Type B pancreatic cell (in vitro differentiated cells): ENCODE results near the gene NXN. TPM values are rescaled to one million over a fixed set of nuclear protein-coding genes. Genes with fewer than 3 reads are reported as not detected.
"Not testable (repeated sequence)": the region's sequence is repeated elsewhere in the genome, so short reads cannot be mapped to it uniquely, and the experiment has no call there.

Source experiments
- DNase-seq: peaks from one replicate; pipeline ENCODE4 v3.0.0; 2021; ENCODE audit warnings: mixed read lengths; ENCODE audit not compliant: unreplicated experiment; ENCODE audit errors: extremely low spot score
- H3K27ac Mint-ChIP-seq: 2 replicates; pipeline ENCODE4 v1.8.0; 2021; ENCODE audit warnings: mild to moderate bottlenecking, mixed read lengths
- H3K27me3 Mint-ChIP-seq: 2 replicates; pipeline ENCODE4 v1.8.0; 2021; ENCODE audit warnings: mixed read lengths
- H3K36me3 Mint-ChIP-seq: 2 replicates; pipeline ENCODE4 v1.8.0; 2021; ENCODE audit warnings: mixed read lengths
- H3K4me1 Mint-ChIP-seq: one replicate; pipeline ENCODE4 v1.8.0; 2021; ENCODE audit warnings: mixed read lengths; ENCODE audit not compliant: unreplicated experiment
- H3K4me3 Mint-ChIP-seq: 2 replicates; pipeline ENCODE4 v1.8.0; 2021; ENCODE audit warnings: mild to moderate bottlenecking, mixed read lengths
- H3K9me3 Mint-ChIP-seq: 2 replicates; pipeline ENCODE4 v1.8.0; 2021; ENCODE audit warnings: mixed read lengths
- total RNA-seq: library from RNA; stranded (reverse); gene quantifications from 2 replicates; pipeline ENCODE4 v1.2.1, GENCODE V29; 2021; ENCODE audit warnings: low replicate concordance
- TF ChIP-seq, protein P1 (sequence below): fragments of 200-600 bp; sonication (generic); conservative IDR thresholded peaks from 2 replicates; pipeline ENCODE4 v1.5.0; 2021; ENCODE audit warnings: antibody characterized with exemption, mild to moderate bottlenecking

NXN gene
- total RNA-seq, 1 donor from 2014 or later, result 68.0 TPM

DNA sequence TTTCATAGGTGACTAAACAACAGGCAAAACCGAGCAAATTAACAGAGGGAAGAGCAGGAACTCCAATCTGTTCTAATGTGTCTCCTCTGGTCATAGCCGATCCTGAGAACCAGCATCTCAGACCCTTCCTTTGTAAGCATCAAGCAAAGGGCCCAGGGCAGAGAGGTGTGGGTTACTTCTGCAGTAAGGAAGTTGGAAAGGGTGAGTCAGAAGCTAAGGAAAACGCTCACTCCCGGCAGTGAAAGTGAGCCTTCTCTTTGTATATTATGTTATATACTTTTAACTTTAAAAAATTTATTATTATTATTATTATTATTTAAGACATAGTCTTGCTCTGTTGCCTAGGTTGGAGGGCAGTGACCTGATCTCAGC, 119.8 kb downstream of the NXN start:
- no peaks in the 10 kb centered on the region for H3K9me3 Mint-ChIP-seq
- peak overlapping the region; percentile 86 for H3K27ac Mint-ChIP-seq
- TF ChIP-seq, protein P1, sequence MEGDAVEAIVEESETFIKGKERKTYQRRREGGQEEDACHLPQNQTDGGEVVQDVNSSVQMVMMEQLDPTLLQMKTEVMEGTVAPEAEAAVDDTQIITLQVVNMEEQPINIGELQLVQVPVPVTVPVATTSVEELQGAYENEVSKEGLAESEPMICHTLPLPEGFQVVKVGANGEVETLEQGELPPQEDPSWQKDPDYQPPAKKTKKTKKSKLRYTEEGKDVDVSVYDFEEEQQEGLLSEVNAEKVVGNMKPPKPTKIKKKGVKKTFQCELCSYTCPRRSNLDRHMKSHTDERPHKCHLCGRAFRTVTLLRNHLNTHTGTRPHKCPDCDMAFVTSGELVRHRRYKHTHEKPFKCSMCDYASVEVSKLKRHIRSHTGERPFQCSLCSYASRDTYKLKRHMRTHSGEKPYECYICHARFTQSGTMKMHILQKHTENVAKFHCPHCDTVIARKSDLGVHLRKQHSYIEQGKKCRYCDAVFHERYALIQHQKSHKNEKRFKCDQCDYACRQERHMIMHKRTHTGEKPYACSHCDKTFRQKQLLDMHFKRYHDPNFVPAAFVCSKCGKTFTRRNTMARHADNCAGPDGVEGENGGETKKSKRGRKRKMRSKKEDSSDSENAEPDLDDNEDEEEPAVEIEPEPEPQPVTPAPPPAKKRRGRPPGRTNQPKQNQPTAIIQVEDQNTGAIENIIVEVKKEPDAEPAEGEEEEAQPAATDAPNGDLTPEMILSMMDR, result no peak
- peaks cover 8% of the 10 kb centered on the region for H3K36me3 Mint-ChIP-seq
- peaks cover 48% of the 10 kb centered on the region for H3K4me1 Mint-ChIP-seq
- DNase-seq, result no peak
- peak overlapping the region; percentile 46 for H3K4me3 Mint-ChIP-seq
- H3K27me3 Mint-ChIP-seq, result no peaks in the 10 kb centered on the region

DNA sequence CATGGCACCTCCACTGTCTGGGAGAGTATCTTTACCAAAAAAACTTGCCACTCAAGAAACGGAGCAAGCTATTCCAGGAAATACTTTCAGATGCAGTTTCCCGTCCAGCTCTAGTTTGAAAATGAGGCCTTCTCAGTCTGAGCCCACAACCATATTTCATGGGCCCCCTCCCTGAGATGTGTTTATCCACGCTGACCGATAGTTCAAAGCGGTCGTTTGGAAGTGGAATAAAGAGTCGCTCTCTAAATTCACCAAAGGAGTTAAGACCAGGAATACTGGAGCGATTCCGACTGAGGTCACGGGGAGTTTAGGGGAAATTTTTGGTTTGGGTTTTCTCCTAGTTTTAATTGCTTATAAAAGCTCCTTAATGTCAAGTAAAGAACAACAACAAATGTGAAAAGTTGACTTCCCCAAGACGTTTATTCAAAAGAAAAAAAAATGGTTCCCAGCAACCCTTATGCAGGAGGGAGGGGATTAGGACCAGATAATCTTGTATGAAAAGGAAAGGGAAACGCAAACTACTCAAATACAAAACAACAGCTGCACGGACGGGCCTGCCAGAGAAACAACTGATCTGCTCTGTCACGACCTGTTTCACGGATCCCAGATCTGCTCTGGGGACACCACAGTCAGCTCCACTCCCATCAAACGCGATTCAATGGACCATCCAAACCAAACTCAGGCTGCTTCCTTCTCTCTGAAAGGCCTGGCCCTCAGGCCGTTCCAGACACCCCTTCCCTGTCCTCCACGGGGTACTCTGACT, 120.3 kb downstream of the NXN start:
- no peak for DNase-seq
- no peaks in the 10 kb centered on the region for H3K9me3 Mint-ChIP-seq
- peak overlapping the region; percentile 86 for H3K27ac Mint-ChIP-seq
- TF ChIP-seq, protein P1, result no peak
- H3K27me3 Mint-ChIP-seq, result no peaks in the 10 kb centered on the region
- peaks cover 42% of the 10 kb centered on the region for H3K4me1 Mint-ChIP-seq
- peak overlapping the region; percentile 46 for H3K4me3 Mint-ChIP-seq
- H3K36me3 Mint-ChIP-seq, result peaks cover 2% of the 10 kb centered on the region

DNA sequence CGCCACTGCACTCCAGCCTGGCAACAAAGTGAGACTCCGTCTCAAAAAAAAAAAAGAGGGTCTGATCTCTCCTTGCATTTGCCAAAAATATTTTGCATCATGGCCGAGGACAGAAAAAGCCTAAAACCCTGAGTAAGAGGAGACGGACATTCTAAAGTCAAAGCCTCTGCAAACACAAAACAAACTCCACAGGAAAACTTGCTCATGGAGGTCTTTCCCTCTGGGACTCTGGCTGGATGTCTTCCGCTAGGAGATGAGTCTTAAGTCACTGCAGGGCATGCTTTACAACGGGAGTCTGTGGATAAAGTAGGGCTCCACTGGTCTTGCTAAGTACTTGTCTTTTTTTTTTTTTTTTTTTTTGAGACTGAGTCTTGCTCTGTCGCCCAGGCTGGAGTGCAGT, 123.4 kb downstream of the NXN start:
- Mint-ChIP-seq H3K27me3 (no peaks in the 10 kb centered on the region), H3K4me3 (no peak overlapping the region), H3K4me1 (peaks cover 41% of the 10 kb centered on the region), H3K36me3 (no peaks in the 10 kb centered on the region), H3K9me3 (no peaks in the 10 kb centered on the region), H3K27ac (no peak overlapping the region)
- TF ChIP-seq, protein P1, result no peak
- no peak for DNase-seq

DNA sequence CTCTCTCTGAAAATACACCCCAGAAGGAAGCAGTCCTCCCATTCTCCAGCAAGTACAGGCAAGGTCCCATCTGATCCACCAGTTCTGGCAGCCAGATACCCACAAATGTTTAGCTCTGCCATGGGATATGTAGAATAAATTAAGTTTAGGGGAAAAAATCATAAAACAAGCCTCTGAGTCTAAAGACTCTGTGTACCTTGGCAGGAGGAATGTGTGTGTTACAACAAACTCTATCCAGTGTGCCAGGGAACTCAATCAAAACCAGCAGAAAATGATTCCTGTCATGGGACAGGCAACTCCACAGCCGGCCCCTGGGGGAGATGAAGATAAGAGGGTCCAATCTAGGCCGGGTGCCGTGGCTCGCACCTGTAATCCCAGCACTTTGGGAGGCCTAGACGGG, 124.0 kb downstream of the NXN start:
- Mint-ChIP-seq H3K4me3 (no peak overlapping the region), H3K36me3 (no peaks in the 10 kb centered on the region), H3K9me3 (no peaks in the 10 kb centered on the region), H3K27ac (no peak overlapping the region), H3K4me1 (peaks cover 42% of the 10 kb centered on the region), H3K27me3 (no peaks in the 10 kb centered on the region)
- TF ChIP-seq, protein P1, result no peak
- no peak for DNase-seq

DNA sequence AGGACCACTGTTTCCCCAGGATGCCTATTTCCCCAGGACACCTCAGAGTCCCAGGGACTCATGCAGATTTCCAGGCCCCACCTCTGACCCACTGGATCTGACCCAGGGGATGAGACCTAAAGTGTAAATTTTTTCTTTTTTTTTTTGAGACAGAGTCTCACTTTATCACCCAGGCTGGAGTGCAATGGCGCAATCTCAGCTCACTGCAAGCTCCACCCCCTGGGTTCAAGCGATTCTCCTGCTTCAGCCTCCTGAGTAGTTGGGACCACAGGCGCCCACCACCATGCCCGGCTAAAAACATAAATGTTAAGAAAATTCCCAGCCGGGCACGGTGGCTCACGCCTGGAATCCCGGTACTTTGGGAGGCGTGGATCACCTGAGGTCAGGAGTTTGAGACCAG, 126.7 kb downstream of the NXN start:
- H3K4me1 Mint-ChIP-seq, result peaks cover 41% of the 10 kb centered on the region
- H3K27ac Mint-ChIP-seq, result not testable (repeated sequence)

DNA sequence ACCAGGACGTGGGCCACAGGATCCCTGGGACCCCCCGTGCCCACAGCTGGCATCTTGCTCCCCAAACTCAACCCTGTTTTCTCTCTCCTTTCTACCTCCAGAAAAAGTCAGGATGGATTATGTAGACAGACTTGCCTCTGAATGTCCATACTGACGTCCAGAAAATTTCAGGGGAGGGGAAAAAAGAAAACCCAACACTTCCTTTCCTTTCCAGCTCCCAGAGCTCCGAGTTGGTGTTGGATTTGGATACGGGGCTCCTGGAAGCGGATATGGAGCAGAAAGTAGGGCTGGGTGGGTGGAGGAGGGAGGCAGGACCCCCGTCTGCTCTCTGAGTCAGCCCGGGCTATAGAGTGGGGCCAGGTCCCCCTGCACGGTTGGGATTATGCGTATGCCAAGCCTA, 127.2 kb downstream of the NXN start:
- H3K27ac Mint-ChIP-seq, result no peak overlapping the region
- H3K4me3 Mint-ChIP-seq, result no peak overlapping the region
- TF ChIP-seq, protein P1, result no peak
- no peaks in the 10 kb centered on the region for H3K9me3 Mint-ChIP-seq
- no peak for DNase-seq
- no peaks in the 10 kb centered on the region for H3K36me3 Mint-ChIP-seq
- H3K4me1 Mint-ChIP-seq, result peaks cover 46% of the 10 kb centered on the region
- no peaks in the 10 kb centered on the region for H3K27me3 Mint-ChIP-seq

More for the DNA sequence above, 126.7 kb downstream of the NXN start:
- DNase-seq, H3K4me3 Mint-ChIP-seq, H3K36me3 Mint-ChIP-seq, H3K9me3 Mint-ChIP-seq, H3K27me3 Mint-ChIP-seq: not testable (repeated sequence)
